Epidermal melanocyte (primary cell): ENCODE measurements around the gene MYO1B.

Source experiments
- DNase-seq: peaks from one replicate; pipeline ENCODE4 v3.0.0; 2011; ENCODE audit warnings: low spot score; ENCODE audit not compliant: insufficient read length

MYO1B gene

GRCh38 chr2:191319186-191319585 is 74.0 kb downstream of the MYO1B start:
- DNase-seq, result no peak

- DNase-seq, result no peak
Observed at GRCh38 chr2:191320881-191321280, 75.7 kb downstream of the MYO1B start.

GRCh38 chr2:191321861-191322662 is 76.9 kb downstream of the MYO1B start:
- DNase-seq, result no peak

GRCh38 chr2:191322828-191323506 is 77.8 kb downstream of the MYO1B start:
- DNase-seq, result no peak

- no peak for DNase-seq
Observed at GRCh38 chr2:191325651-191326365, 80.6 kb downstream of the MYO1B start.

- no peak for DNase-seq
Observed at GRCh38 chr2:191327484-191327883, 82.3 kb downstream of the MYO1B start.

- no peak for DNase-seq
Observed at GRCh38 chr2:191328150-191328809, 83.1 kb downstream of the MYO1B start.

- no peak for DNase-seq
Observed at GRCh38 chr2:191329841-191330240, 84.6 kb downstream of the MYO1B start.

- DNase-seq, result no peak
Observed at GRCh38 chr2:191333911-191334357, 88.7 kb downstream of the MYO1B start.

- DNase-seq, result no peak
Observed at GRCh38 chr2:191335875-191336464, 90.8 kb downstream of the MYO1B start.

- DNase-seq, result no peak
Observed at GRCh38 chr2:191341436-191341835, 96.2 kb downstream of the MYO1B start.

- no peak for DNase-seq
Observed at GRCh38 chr2:191343796-191344338, 98.7 kb downstream of the MYO1B start.

- DNase-seq, result no peak
Observed at GRCh38 chr2:191345788-191346187, 100.6 kb downstream of the MYO1B start.

- DNase-seq, result no peak
Observed at GRCh38 chr2:191347154-191347553, 102.0 kb downstream of the MYO1B start.

- DNase-seq, result no peak
Observed at GRCh38 chr2:191347881-191348280, 102.7 kb downstream of the MYO1B start.

- no peak for DNase-seq
Observed at GRCh38 chr2:191349990-191350389, 104.8 kb downstream of the MYO1B start.

GRCh38 chr2:191350826-191351225 is 105.6 kb downstream of the MYO1B start:
- no peak for DNase-seq

- no peak for DNase-seq
Observed at GRCh38 chr2:191351298-191351697, 106.1 kb downstream of the MYO1B start.

GRCh38 chr2:191351921-191352320 is 106.7 kb downstream of the MYO1B start:
- DNase-seq, result no peak

- DNase-seq, result no peak
Observed at GRCh38 chr2:191352536-191352935, 107.3 kb downstream of the MYO1B start.
